HL-60 (cell line): ENCODE data around the gene ZSCAN12.
"Not testable (repeated sequence)": the region's sequence is repeated elsewhere in the genome, so short reads cannot be mapped to it uniquely, and the experiment has no call there.

Experiments used
- CTCF ChIP-seq: IDR thresholded peaks from one replicate; pipeline ENCODE4 v1.5.1; 2011; ENCODE audit warnings: low read length, control low read depth, inconsistent platforms; ENCODE audit not compliant: insufficient read depth
- GABPA ChIP-seq: IDR thresholded peaks from 2 replicates; pipeline ENCODE4 v1.6.1; 2012; ENCODE audit warnings: low read depth
- POLR2AphosphoS5 ChIP-seq: IDR thresholded peaks from 2 replicates; pipeline ENCODE4 v1.6.1; 2012; ENCODE audit warnings: low read depth
- SPI1 ChIP-seq: IDR thresholded peaks from 2 replicates; pipeline ENCODE4 v1.6.1; 2012; ENCODE audit warnings: low read depth, mild to moderate bottlenecking, borderline replicate concordance

GRCh38 chr6:28359562-28359961, 40.0 kb downstream of the ZSCAN12 start:
- not testable (repeated sequence) for TF ChIP-seq CTCF, GABPA, POLR2AphosphoS5, SPI1
